Neural progenitor cell (in vitro differentiated cells): ENCODE data around the gene GJA4. TPM values are rescaled to one million over a fixed set of nuclear protein-coding genes. Genes with fewer than 3 reads are reported as not detected.

ENCODE experiments used
- DNase-seq: peaks from one replicate; pipeline ENCODE4 v3.0.0-alpha.2; 2016; ENCODE audit warnings: low spot score
- H2AFZ ChIP-seq: fragments of 200-600 bp; sonication (generic); replicated peaks from 2 replicates; pipeline ENCODE4 v1.6.1; 2016; ENCODE audit warnings: antibody characterized with exemption
- H3F3A ChIP-seq: fragments of 200-600 bp; sonication (generic); 2 replicates; pipeline ENCODE4 v1.6.1; 2016; ENCODE audit warnings: antibody characterized with exemption, low read depth
- H3K27ac ChIP-seq: fragments of 200-600 bp; sonication (generic); 2 replicates; pipeline ENCODE4 v1.5.1; 2016; ENCODE audit warnings: mild to moderate bottlenecking
- H3K27me3 ChIP-seq: fragments of 200-600 bp; sonication (generic); 2 replicates; pipeline ENCODE4 v1.6.1; 2016; ENCODE audit warnings: mild to moderate bottlenecking, moderate library complexity
- H3K36me3 ChIP-seq: fragments of 200-600 bp; sonication (generic); 2 replicates; pipeline ENCODE4 v1.5.1; 2016
- H3K4me1 ChIP-seq: fragments of 200-600 bp; sonication (generic); 2 replicates; pipeline ENCODE4 v1.6.1; 2016; ENCODE audit warnings: mixed run types
- H3K4me2 ChIP-seq: fragments of 200-600 bp; sonication (generic); 2 replicates; pipeline ENCODE4 v1.6.1; 2016
- H3K4me3 ChIP-seq: fragments of 200-600 bp; sonication (generic); 2 replicates; pipeline ENCODE4 v1.5.1; 2016
- H3K79me2 ChIP-seq: fragments of 200-600 bp; sonication (generic); 2 replicates; pipeline ENCODE4 v1.6.1; 2016; ENCODE audit warnings: low read depth
- H3K9ac ChIP-seq: fragments of 200-600 bp; sonication (generic); 2 replicates; pipeline ENCODE4 v1.6.1; 2016
- H3K9me3 ChIP-seq: fragments of 200-600 bp; sonication (generic); 2 replicates; pipeline ENCODE4 v1.5.1; 2016; ENCODE audit warnings: low read depth
- H4K20me1 ChIP-seq: fragments of 200-600 bp; sonication (generic); 2 replicates; pipeline ENCODE4 v1.6.1; 2016; ENCODE audit warnings: low read depth
- H3K27ac Mint-ChIP-seq: 3 replicates; pipeline ENCODE4 v1.8.0; 2021; ENCODE audit warnings: mixed read lengths
- H3K27me3 Mint-ChIP-seq: 2 replicates; pipeline ENCODE4 v1.8.0; 2022; ENCODE audit warnings: low read depth, mild to moderate bottlenecking, inconsistent platforms, moderate library complexity, mixed read lengths; ENCODE audit not compliant: insufficient read depth
- H3K36me3 Mint-ChIP-seq: 3 replicates; pipeline ENCODE4 v1.8.0; 2021; ENCODE audit warnings: mixed read lengths
- H3K4me1 Mint-ChIP-seq: 3 replicates; pipeline ENCODE4 v1.8.0; 2021; ENCODE audit warnings: mixed read lengths
- H3K4me3 Mint-ChIP-seq: 3 replicates; pipeline ENCODE4 v1.8.0; 2021; ENCODE audit warnings: mild to moderate bottlenecking, moderate library complexity, mixed read lengths
- H3K9me3 Mint-ChIP-seq: 3 replicates; pipeline ENCODE4 v1.8.0; 2020; ENCODE audit warnings: mixed read lengths
- CTCF ChIP-seq: fragments of 200-600 bp; sonication (generic); IDR thresholded peaks from 2 replicates; pipeline ENCODE4 v1.5.1; 2017; ENCODE audit warnings: antibody characterized with exemption, mild to moderate bottlenecking
- EZH2 ChIP-seq: fragments of 200-600 bp; sonication (generic); IDR thresholded peaks from 2 replicates; pipeline ENCODE4 v1.6.1; 2017; ENCODE audit warnings: antibody characterized with exemption, mild to moderate bottlenecking, moderate library complexity
- EZH2phosphoT487 ChIP-seq: fragments of 200-600 bp; sonication (generic); IDR thresholded peaks from 2 replicates; pipeline ENCODE4 v1.6.1; 2017; ENCODE audit warnings: antibody characterized with exemption
- total RNA-seq: library from RNA; depleted of rRNA; stranded (reverse); fragments of >200 nt; gene quantifications from 2 replicates; pipeline ENCODE4 v1.2.3, GENCODE V29; 2015; ENCODE audit warnings: low replicate concordance

Gene GJA4
- total RNA-seq, 1 donor from 2014 or later, result not detected

- no peaks in the 10 kb centered on the region for H3K79me2 ChIP-seq
- Mint-ChIP-seq H3K27ac (no peak overlapping the region), H3K9me3 (no peaks in the 10 kb centered on the region), H3K27me3 (peaks cover 15% of the 10 kb centered on the region), H3K4me1 (peaks cover 2% of the 10 kb centered on the region), H3K36me3 (no peaks in the 10 kb centered on the region), H3K4me3 (no peak overlapping the region)
- H2AFZ ChIP-seq, result no peak overlapping the region
- no peaks in the 10 kb centered on the region for H3F3A ChIP-seq
- no peak overlapping the region for H3K4me3 ChIP-seq
- no peak for DNase-seq
- H3K9me3 ChIP-seq, result no peaks in the 10 kb centered on the region
- peaks cover 37% of the 10 kb centered on the region for H3K27me3 ChIP-seq
- TF ChIP-seq EZH2 (no peak), CTCF (no peak), EZH2phosphoT487 (no peak)
- no peak overlapping the region for H3K27ac ChIP-seq
- no peaks in the 10 kb centered on the region for H3K4me1 ChIP-seq
- H4K20me1 ChIP-seq, result peaks cover 3% of the 10 kb centered on the region
- H3K4me2 ChIP-seq, result no peak overlapping the region
- H3K36me3 ChIP-seq, result no peaks in the 10 kb centered on the region
- no peak overlapping the region for H3K9ac ChIP-seq
These were observed 15.9 kb upstream of the GJA4 start for GRCh38 chr1:34776911-34777310.

GRCh38 chr1:34777519-34778321, 15.1 kb upstream of the GJA4 start:
- Mint-ChIP-seq H3K4me1 (peaks cover 4% of the 10 kb centered on the region), H3K27ac (no peak overlapping the region), H3K36me3 (no peaks in the 10 kb centered on the region), H3K27me3 (peaks cover 23% of the 10 kb centered on the region), H3K4me3 (no peak overlapping the region), H3K9me3 (no peaks in the 10 kb centered on the region)
- no peaks in the 10 kb centered on the region for H3K79me2 ChIP-seq
- peaks cover 45% of the 10 kb centered on the region for H3K27me3 ChIP-seq
- H3K4me3 ChIP-seq, result no peak overlapping the region
- peaks cover 9% of the 10 kb centered on the region for H4K20me1 ChIP-seq
- H3K27ac ChIP-seq, result no peak overlapping the region
- no peak overlapping the region for H3K4me2 ChIP-seq
- H3K4me1 ChIP-seq, result no peaks in the 10 kb centered on the region
- H2AFZ ChIP-seq, result no peak overlapping the region
- no peak for DNase-seq
- no peaks in the 10 kb centered on the region for H3K36me3 ChIP-seq
- no peak for TF ChIP-seq CTCF
- no peak for TF ChIP-seq EZH2
- H3K9me3 ChIP-seq, result no peaks in the 10 kb centered on the region
- H3F3A ChIP-seq, result no peaks in the 10 kb centered on the region
- H3K9ac ChIP-seq, result no peak overlapping the region

GRCh38 chr1:34778381-34778780, 14.4 kb upstream of the GJA4 start:
- H3K27me3 Mint-ChIP-seq, result peaks cover 30% of the 10 kb centered on the region
- H3K4me1 Mint-ChIP-seq, result peaks cover 4% of the 10 kb centered on the region
- H3K27ac ChIP-seq, result no peak overlapping the region

More at GRCh38 chr1:34778381-34778780, 14.4 kb upstream of the GJA4 start:
- Mint-ChIP-seq H3K9me3 (no peaks in the 10 kb centered on the region), H3K4me3 (no peak overlapping the region), H3K27ac (no peak overlapping the region), H3K36me3 (no peaks in the 10 kb centered on the region)
- H2AFZ ChIP-seq, result no peak overlapping the region
- no peaks in the 10 kb centered on the region for H3K79me2 ChIP-seq
- no peak overlapping the region for H3K9ac ChIP-seq
- no peaks in the 10 kb centered on the region for H3K4me1 ChIP-seq
- no peak overlapping the region for H3K4me2 ChIP-seq
- no peaks in the 10 kb centered on the region for H3K9me3 ChIP-seq
- no peak overlapping the region for H3K4me3 ChIP-seq
- H3K27me3 ChIP-seq, result peaks cover 52% of the 10 kb centered on the region
- no peak for TF ChIP-seq CTCF
- no peak for TF ChIP-seq EZH2
- TF ChIP-seq EZH2phosphoT487, result no peak
- peaks cover 9% of the 10 kb centered on the region for H4K20me1 ChIP-seq
- no peak for DNase-seq
- no peaks in the 10 kb centered on the region for H3F3A ChIP-seq
- no peaks in the 10 kb centered on the region for H3K36me3 ChIP-seq
